PFSK-1 (cell line): ENCODE results near the gene TSSK6.

Experiments
- FOXP2 ChIP-seq: optimal IDR thresholded peaks from 2 replicates; pipeline ENCODE3; 2011; ENCODE audit warnings: borderline replicate concordance, control low read depth, inconsistent platforms; ENCODE audit not compliant: insufficient read depth; ENCODE audit errors: extremely low read length, extremely low read depth
- POLR2AphosphoS5 ChIP-seq: IDR thresholded peaks from 2 replicates; pipeline ENCODE4 v1.6.1; 2012; ENCODE audit warnings: low read depth, mild to moderate bottlenecking, control low read depth, low read length, moderate library complexity
- SIN3A ChIP-seq: IDR thresholded peaks from 2 replicates; pipeline ENCODE4 v1.6.1; 2012; ENCODE audit warnings: mild to moderate bottlenecking, low read length, moderate library complexity, borderline replicate concordance; ENCODE audit not compliant: insufficient read depth
- TAF1 ChIP-seq: IDR thresholded peaks from 2 replicates; pipeline ENCODE4 v1.6.1; 2012; ENCODE audit warnings: low read length, control low read depth, borderline replicate concordance; ENCODE audit not compliant: insufficient read depth
- TF ChIP-seq, protein P1 (sequence below), 2 experiments: IDR thresholded peaks; 2 replicates each; pipeline versions ENCODE4 v1.6.1 to v1.8.0; 2011 to 2012; ENCODE audit warnings: low read depth in 2 of 2, low read length in 2 of 2, control low read depth in 1 of 2, inconsistent platforms in 1 of 2, mild to moderate bottlenecking in 1 of 2, moderate library complexity in 1 of 2; ENCODE audit not compliant: insufficient read depth in 1 of 2

Gene TSSK6

DNA sequence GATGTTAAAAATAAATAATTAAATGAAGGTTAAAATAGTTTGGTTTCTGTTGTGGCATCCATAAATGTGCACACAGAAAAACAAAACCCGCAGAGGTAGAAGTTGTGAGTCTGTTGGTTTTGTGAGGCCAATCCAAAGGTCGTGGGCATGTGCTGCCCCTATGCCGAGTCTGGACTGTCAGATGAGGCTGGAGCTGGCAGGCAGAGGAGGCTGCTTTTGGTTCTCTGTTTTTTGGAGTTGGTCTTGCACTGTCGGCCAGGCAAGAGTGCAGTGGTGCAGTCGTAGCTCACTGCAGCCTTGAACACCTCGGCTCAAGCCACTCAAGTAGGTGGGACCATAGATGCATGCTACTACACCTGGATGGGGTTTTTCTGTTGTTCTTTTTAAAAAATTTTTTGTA is 43.7 kb downstream of the TSSK6 start:
- TF ChIP-seq FOXP2 (no peak), SIN3A (no peak), POLR2AphosphoS5 (no peak), TAF1 (no peak)
- TF ChIP-seq, protein P1, sequence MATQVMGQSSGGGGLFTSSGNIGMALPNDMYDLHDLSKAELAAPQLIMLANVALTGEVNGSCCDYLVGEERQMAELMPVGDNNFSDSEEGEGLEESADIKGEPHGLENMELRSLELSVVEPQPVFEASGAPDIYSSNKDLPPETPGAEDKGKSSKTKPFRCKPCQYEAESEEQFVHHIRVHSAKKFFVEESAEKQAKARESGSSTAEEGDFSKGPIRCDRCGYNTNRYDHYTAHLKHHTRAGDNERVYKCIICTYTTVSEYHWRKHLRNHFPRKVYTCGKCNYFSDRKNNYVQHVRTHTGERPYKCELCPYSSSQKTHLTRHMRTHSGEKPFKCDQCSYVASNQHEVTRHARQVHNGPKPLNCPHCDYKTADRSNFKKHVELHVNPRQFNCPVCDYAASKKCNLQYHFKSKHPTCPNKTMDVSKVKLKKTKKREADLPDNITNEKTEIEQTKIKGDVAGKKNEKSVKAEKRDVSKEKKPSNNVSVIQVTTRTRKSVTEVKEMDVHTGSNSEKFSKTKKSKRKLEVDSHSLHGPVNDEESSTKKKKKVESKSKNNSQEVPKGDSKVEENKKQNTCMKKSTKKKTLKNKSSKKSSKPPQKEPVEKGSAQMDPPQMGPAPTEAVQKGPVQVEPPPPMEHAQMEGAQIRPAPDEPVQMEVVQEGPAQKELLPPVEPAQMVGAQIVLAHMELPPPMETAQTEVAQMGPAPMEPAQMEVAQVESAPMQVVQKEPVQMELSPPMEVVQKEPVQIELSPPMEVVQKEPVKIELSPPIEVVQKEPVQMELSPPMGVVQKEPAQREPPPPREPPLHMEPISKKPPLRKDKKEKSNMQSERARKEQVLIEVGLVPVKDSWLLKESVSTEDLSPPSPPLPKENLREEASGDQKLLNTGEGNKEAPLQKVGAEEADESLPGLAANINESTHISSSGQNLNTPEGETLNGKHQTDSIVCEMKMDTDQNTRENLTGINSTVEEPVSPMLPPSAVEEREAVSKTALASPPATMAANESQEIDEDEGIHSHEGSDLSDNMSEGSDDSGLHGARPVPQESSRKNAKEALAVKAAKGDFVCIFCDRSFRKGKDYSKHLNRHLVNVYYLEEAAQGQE (IDR thresholded peaks at IDR 0.05; ENCODE audit: insufficient read depth in 1 of 2, low read depth in 2 of 2, low read length in 2 of 2), result no peak

DNA sequence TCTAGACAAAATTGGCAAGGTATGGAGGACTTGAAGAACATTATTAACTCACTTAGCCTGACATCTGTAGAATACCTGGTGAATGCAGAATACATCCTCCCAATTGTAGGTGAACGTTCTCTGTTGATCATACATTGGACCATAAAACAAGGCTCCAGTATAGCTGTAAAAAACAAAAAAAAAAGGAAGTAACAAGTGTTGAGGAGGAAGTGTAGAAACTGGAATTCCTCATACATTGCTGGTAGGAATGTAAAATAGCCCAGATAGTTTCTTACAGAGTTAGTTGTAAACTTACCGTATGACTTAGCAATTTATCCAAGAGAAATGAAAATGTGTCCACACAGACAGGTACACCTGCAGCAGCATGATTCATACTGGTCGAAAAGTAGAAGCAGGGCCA is 44.8 kb downstream of the TSSK6 start:
- no peak for TF ChIP-seq SIN3A
- no peak for TF ChIP-seq POLR2AphosphoS5
- TF ChIP-seq FOXP2, result no peak
- TF ChIP-seq, protein P1 (IDR thresholded peaks at IDR 0.05; ENCODE audit: insufficient read depth in 1 of 2, low read depth in 2 of 2, low read length in 2 of 2), result no peak
- TF ChIP-seq TAF1, result no peak

DNA sequence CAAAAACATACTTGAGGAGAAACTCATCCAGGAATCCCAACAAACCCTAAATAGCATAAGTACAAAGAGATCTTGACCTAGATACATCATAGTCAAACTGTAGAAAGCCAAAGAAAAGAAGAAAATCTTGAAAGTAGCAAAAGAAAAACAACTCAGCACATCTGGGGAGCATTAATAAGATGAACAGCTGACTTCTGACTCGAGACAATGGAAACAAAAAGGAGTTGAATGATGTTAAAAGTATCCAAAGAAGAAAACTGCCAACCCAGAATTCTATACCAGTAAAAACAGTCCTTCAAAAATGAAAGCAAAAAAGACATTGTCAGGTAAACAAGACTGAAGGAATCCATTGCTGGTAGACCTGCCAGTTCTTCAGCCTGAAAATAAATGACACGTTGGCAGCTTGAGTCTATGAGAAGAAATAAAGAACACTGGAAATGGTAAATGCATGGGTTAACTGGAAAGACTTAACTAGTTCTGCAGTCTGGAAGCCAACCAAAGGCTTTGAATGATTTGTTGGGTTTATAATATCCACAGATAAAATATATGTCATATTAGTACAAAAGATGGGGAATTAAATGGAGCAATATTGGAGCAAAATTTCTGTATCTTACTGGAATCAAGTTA is 46.8 kb downstream of the TSSK6 start:
- TF ChIP-seq TAF1, result no peak
- TF ChIP-seq, protein P1 (IDR thresholded peaks at IDR 0.05; ENCODE audit: insufficient read depth in 1 of 2, low read depth in 2 of 2, low read length in 2 of 2), result no peak

DNA sequence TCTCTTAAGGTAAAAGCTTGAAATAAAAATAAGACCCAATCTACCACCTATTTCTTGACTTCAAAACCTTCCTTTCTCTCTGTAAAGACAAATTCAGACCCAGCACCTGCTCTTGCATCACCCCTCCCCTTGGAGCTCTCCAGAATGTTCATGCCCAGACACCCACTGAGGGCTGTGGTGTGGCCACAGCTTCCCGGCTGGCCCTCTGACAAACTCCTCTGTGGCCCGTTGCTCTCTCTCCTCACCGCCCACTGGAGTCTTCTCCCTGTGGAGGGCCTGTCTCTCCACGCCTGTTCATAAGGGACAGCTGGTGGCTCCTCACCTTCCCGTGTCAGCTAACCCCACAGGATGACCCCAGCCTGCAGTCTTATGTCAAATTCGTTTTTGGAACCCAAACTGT is 49.1 kb downstream of the TSSK6 start:
- TF ChIP-seq POLR2AphosphoS5, result no peak
- TF ChIP-seq, protein P1 (IDR thresholded peaks at IDR 0.05; ENCODE audit: insufficient read depth in 1 of 2, low read depth in 2 of 2, low read length in 2 of 2), result no peak
- TF ChIP-seq FOXP2, result no peak
- no peak for TF ChIP-seq SIN3A
- TF ChIP-seq TAF1, result no peak

DNA sequence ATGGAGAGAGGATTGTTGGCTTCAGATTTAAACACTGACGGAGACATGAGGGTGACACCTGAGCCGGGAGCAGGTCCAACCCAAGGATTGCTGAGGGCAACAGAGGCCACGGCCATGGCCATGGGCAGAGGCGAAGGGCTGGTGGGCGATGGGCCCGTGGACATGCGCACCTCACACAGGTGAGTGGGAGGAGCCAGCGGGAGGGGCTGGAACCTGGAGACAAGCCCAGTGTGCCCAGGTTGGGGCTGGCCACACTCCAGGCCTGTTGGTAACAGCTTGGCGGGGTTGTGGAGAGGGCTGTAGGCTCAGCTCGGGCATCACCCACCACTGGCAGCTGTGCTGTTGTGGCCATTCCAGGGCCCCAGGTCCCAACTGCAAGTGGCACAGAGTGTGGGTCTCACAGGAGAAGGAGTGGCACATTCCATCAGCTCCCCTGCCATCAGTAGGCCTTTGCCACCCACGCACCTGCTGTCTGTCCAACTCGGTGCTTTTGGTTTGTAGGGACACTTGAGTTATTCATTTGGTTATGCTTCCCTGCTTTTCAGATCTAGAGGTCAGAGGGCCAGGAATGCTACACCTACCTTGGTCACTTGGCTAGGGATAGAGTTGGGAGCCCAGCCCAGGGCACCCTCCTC is 49.8 kb downstream of the TSSK6 start:
- TF ChIP-seq POLR2AphosphoS5, result no peak
- TF ChIP-seq SIN3A, result no peak
- TF ChIP-seq TAF1, result no peak
- TF ChIP-seq, protein P1 (IDR thresholded peaks at IDR 0.05; ENCODE audit: insufficient read depth in 1 of 2, low read depth in 2 of 2, low read length in 2 of 2), result no peak
- no peak for TF ChIP-seq FOXP2
